ENCODE data around the gene ZNF689. TPM values are rescaled to one million over a fixed set of nuclear protein-coding genes. Genes with fewer than 3 reads are reported as not detected.

ZNF689 gene
- total RNA-seq, 1 donor from 2014 or later: 24.5 TPM

DNA sequence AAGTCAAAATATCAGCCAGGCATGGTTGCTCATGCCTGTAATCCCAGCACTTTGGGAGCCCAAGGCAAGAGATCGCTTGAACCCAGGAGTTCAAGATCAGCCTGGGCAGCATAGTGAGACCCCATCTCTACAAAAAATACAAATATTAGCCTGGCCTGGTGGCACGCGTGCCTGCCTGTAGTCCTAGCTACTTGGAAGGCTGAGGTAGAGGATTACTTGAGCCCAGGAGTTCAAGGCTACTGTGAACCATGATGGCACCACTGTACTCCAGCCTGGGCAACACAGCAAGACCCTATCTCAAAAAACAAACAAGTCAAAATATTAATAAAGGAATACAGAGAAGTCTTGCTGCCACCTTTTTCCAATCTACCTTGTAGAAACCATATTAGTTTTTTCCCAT, 4.2 kb downstream of the ZNF689 start:
- DNase-seq (ENCODE audit: low spot score, unreplicated experiment): no peak
- H3K27ac Mint-ChIP-seq: no peak overlapping the region
- no peaks in the 10 kb centered on the region for H3K27me3 Mint-ChIP-seq
- peaks cover 8% of the 10 kb centered on the region for H3K4me1 Mint-ChIP-seq (ENCODE audit: low read depth)
- TF ChIP-seq, protein P1, sequence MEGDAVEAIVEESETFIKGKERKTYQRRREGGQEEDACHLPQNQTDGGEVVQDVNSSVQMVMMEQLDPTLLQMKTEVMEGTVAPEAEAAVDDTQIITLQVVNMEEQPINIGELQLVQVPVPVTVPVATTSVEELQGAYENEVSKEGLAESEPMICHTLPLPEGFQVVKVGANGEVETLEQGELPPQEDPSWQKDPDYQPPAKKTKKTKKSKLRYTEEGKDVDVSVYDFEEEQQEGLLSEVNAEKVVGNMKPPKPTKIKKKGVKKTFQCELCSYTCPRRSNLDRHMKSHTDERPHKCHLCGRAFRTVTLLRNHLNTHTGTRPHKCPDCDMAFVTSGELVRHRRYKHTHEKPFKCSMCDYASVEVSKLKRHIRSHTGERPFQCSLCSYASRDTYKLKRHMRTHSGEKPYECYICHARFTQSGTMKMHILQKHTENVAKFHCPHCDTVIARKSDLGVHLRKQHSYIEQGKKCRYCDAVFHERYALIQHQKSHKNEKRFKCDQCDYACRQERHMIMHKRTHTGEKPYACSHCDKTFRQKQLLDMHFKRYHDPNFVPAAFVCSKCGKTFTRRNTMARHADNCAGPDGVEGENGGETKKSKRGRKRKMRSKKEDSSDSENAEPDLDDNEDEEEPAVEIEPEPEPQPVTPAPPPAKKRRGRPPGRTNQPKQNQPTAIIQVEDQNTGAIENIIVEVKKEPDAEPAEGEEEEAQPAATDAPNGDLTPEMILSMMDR (IDR thresholded peaks at IDR 0.05; ENCODE audit: unreplicated experiment): no peak
- H3K4me3 Mint-ChIP-seq (ENCODE audit: low read depth): no peak overlapping the region
- H3K36me3 Mint-ChIP-seq (ENCODE audit: insufficient read depth): peaks cover 27% of the 10 kb centered on the region
- H3K9me3 Mint-ChIP-seq (ENCODE audit: low read depth): peaks cover under 1% of the 10 kb centered on the region

DNA sequence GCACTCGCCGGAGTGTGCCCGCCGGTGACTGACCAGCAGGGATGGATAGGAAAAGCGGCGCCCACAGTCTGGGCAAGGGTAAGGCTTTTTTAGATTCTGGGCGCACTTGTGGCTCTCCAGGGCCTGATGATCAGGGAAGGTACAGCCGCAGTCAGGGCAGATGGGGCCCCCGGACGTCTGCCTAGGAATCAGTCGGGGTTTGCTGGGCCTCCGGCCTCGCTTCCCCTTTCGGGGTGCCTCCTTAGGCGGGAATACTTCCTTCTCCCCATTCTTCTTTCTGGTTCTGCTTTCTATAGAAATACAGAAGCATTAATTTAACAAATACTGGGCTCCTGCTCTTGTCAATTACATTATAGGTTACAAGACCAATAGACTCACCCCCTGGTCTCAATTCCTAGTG, 5.0 kb downstream of the ZNF689 start:
- peaks cover 4% of the 10 kb centered on the region for H3K9me3 Mint-ChIP-seq (ENCODE audit: low read depth)
- peaks cover 5% of the 10 kb centered on the region for H3K4me1 Mint-ChIP-seq (ENCODE audit: low read depth)
- no peak for DNase-seq (ENCODE audit: low spot score, unreplicated experiment)
- H3K27me3 Mint-ChIP-seq: no peaks in the 10 kb centered on the region
- TF ChIP-seq, protein P1 (IDR thresholded peaks at IDR 0.05; ENCODE audit: unreplicated experiment): no peak
- peaks cover 31% of the 10 kb centered on the region for H3K36me3 Mint-ChIP-seq (ENCODE audit: insufficient read depth)
- H3K27ac Mint-ChIP-seq: peak overlapping the region; percentile 13
- H3K4me3 Mint-ChIP-seq (ENCODE audit: low read depth): no peak overlapping the region

DNA sequence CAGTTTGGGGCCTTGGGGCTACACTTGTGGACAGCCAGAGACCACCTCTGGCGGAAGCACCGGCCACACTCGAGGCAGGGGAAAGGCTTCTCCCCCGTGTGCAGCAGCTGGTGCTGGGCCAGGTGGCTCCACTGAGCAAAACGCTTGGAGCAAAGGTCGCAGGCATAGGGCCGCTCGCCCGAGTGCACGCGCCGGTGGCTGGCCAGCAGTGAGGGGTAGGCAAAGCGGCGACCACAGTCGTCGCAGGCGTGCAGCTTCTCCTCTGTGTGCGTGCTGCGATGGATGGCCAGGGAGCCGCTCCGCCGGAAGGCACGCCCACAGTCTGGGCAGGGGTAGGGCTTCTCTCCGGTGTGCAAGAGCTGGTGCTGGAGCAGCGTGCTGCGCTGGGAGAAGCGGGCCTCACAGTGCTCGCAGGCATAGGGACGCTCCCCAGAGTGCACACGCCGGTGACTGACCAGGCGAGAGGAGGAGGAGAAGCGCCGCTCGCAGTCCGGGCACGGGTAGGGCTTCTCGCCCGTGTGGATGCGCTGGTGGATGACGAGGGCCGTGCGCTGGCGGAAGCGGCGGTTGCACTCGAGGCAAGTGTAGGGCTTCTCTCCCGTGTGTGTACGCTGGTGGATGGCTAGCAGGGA, 5.8 kb downstream of the ZNF689 start:
- H3K4me3 Mint-ChIP-seq (ENCODE audit: low read depth): no peak overlapping the region
- H3K36me3 Mint-ChIP-seq (ENCODE audit: insufficient read depth): peaks cover 32% of the 10 kb centered on the region
- peaks cover 5% of the 10 kb centered on the region for H3K4me1 Mint-ChIP-seq (ENCODE audit: low read depth)
- H3K27me3 Mint-ChIP-seq: no peaks in the 10 kb centered on the region
- no peak for DNase-seq (ENCODE audit: low spot score, unreplicated experiment)
- H3K9me3 Mint-ChIP-seq (ENCODE audit: low read depth): peaks cover 4% of the 10 kb centered on the region
- H3K27ac Mint-ChIP-seq: no peak overlapping the region
- TF ChIP-seq, protein P1 (IDR thresholded peaks at IDR 0.05; ENCODE audit: unreplicated experiment): no peak

DNA sequence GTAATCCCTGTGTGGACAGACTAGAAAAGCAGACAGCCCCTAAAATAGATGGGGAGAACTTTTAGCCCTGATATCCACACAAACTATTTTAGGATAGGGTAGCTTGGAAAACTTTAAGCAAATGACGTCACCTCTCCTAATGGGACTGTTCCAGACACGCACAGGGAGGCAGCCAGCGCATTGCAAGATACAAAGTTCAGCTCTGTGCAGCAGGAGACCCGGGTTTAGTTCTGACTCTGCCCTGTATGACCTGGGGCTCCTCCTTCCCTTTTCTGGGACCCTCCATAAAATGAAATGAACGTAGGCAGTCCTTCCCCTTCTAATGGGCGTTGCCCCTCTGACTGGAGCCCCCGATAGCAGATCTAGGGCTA, 6.3 kb downstream of the ZNF689 start:
- peaks cover 4% of the 10 kb centered on the region for H3K4me1 Mint-ChIP-seq (ENCODE audit: low read depth)
- no peaks in the 10 kb centered on the region for H3K27me3 Mint-ChIP-seq
- H3K27ac Mint-ChIP-seq: no peak overlapping the region
- no peak for DNase-seq (ENCODE audit: low spot score, unreplicated experiment)
- H3K36me3 Mint-ChIP-seq (ENCODE audit: insufficient read depth): peaks cover 32% of the 10 kb centered on the region
- H3K9me3 Mint-ChIP-seq (ENCODE audit: low read depth): peaks cover 4% of the 10 kb centered on the region
- TF ChIP-seq, protein P1 (IDR thresholded peaks at IDR 0.05; ENCODE audit: unreplicated experiment): no peak
- H3K4me3 Mint-ChIP-seq (ENCODE audit: low read depth): no peak overlapping the region

DNA sequence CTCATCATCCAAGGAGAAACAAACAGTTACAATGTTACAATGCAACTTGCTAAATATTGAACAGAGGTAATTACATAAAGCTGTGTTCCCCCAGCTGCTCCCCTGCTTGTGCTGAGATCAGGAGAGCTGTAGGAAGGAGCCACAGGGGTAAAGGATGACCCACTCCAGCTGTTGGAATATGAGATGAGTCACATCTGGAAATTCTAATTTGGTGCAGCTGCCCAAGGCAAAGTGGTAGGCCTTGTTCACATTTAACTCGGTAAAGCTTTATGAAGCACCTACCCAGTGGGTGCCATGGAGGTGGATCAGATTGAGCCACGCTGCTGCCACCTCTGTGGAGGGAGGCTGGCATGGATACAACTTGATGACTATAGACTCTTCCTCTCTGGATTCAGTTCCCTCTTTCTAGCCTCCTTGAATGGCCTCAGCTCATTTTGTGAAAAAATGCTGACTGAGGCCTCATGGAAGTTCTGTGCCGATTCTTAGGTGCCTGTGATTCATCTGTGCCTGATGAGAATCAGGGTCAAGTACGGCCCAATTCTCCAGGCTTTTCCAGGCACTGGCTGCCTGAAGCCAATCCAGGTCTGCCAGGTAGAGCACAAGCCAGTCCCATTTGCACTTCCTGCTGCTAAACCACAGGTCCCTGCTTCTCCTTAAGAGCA, 7.4 kb downstream of the ZNF689 start:
- TF ChIP-seq, protein P1 (IDR thresholded peaks at IDR 0.05; ENCODE audit: unreplicated experiment): no peak
- Mint-ChIP-seq H3K27ac (no peak overlapping the region), H3K4me1 (ENCODE audit: low read depth) (peaks cover 1% of the 10 kb centered on the region), H3K4me3 (ENCODE audit: low read depth) (no peak overlapping the region), H3K9me3 (ENCODE audit: low read depth) (peaks cover 4% of the 10 kb centered on the region), H3K27me3 (no peaks in the 10 kb centered on the region), H3K36me3 (ENCODE audit: insufficient read depth) (peaks cover 31% of the 10 kb centered on the region)
- no peak for DNase-seq (ENCODE audit: low spot score, unreplicated experiment)

All from progenitor cell of endocrine pancreas (in vitro differentiated cells).